ENCODE data around the gene DHRS7.

The DHRS7 gene, protein sequence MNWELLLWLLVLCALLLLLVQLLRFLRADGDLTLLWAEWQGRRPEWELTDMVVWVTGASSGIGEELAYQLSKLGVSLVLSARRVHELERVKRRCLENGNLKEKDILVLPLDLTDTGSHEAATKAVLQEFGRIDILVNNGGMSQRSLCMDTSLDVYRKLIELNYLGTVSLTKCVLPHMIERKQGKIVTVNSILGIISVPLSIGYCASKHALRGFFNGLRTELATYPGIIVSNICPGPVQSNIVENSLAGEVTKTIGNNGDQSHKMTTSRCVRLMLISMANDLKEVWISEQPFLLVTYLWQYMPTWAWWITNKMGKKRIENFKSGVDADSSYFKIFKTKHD

DNA sequence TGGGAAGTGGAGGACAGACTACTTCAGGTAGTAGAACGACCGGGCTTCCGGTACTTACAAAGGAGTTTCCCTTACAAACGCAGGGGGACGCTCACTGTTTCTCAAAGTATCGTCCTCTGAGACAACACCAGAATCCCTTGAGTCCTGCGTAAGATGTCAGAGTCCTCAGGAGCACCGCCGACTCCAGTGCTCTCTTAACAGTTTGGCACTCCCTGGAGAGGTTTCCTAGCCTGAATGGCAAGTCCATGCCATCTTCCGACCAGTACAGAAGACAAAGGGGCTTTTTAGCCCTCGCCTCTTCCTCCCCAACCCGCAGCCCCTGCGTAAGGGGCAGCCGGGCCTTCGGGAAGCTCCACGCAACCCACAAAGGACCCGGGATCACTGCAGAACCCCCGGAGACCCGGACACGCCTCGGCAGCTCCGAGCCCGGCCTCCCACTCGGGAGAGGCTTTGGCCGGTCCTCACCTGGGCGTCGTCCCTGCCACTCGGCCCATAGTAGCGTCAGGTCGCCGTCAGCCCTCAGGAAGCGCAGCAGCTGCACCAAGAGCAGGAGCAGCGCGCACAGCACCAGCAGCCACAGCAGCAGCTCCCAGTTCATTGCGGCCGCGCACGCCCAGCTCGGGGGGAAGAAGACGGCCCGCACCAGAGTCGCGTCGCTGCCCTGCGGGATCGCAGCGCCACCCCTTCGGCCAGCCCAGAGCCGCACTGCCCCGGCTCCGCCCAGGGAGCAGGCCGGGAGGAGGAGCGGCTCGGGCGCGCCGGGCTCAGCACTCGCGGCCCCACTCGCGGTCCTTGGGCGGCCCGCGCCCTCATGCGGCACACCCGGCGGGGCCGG lies at the start of gene DHRS7:
Gene DHRS7 (minus strand): TSS at position 687 of the 835 bp plus-strand sequence. CDS start 89 bp downstream, at position 598.
- peak; percentile 71 for DNase-seq (ENCODE audit: low spot score)

DNA sequence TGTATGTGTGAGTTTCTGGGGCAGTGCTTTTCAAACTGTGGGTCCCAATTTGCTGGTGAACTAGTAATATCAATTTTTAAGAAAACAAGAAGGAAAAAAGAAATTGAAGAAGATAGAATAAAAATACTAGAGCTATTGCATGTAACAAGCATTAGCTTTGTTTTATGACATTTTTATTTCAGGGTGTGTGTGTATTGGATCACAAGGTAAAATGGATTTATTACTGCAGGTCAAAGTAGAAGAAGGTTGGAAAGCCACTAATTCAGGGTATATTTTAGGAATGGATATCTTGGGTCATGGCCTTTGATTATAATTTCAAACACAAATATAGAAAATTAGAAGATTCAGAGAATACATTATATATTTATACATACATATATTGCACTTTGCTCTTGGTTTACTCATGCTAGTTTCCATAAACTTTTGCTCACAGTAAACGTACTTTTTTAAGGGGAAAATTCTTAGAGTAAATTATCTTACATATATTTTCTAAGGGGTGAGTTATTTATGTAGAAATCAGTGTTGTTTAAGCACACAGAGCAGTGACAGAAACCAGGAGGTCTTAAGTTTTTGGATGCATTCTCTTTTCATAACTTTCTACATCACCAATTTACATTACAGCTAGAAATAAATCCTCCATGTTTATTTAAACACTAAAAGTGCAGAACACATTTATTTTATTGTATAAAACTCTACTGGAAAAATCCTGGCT lies 49.4 kb upstream of the DHRS7 start:
- no peak for DNase-seq (ENCODE audit: low spot score)

DNA sequence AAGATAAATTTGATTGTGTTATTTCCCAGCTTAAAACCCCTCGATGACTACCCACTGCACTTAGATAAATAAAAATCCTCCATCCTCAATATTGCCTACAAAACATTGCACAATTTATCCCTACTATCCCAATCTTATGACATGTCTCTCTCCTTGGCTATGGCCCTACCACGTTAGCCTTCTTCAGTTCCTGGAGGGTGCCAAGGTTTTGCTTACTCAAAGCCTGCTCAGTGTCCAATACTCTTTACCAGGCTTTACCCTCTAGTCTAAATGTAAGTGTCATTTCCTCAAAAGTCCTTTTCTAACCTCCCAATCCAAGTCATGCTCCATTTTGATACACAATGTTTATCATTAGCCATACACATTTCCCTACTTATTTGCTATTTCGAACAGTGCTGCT lies 48.8 kb upstream of the DHRS7 start:
- no peak for DNase-seq (ENCODE audit: low spot score)

DNA sequence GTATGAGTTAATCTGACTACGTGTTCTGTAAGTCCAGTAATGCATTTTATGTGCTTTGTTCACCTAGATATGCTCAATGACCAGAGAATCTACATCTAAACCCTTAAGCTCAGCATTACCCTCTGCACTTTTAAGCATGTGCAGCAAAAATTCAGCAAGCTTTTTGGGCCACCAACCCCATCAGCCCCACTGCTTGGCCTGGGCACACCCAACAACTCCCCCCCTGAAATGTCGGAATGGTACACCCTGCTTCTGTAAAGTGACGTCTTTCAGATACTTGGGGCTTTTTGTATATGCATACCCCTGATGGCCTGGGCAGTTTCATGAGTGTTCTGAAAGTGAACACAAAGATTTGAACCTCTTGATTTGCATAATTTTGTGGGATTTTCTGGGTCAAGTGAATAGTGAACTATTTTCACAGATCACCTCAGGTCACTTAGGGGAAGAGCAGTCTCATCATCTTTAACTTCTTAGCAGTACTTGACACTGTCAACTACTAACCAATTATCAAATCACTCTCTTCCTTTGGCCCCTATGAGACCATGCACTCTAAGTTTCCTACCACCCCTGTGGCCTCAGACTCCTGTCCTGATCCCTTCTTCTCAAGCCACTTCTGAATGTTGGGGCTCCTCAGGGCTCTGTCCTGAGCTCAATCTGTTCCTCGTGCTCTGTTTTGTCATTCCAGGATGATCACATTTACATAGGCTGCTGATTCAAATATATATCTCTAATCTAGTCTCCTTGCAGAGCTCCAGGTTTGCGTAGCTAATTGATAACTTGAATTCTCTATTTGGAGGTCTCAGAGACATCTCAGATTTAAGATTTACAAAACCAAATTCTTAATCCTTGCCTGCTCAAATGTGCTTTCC lies 47.5 kb upstream of the DHRS7 start:
- no peak for DNase-seq (ENCODE audit: low spot score)

DNA sequence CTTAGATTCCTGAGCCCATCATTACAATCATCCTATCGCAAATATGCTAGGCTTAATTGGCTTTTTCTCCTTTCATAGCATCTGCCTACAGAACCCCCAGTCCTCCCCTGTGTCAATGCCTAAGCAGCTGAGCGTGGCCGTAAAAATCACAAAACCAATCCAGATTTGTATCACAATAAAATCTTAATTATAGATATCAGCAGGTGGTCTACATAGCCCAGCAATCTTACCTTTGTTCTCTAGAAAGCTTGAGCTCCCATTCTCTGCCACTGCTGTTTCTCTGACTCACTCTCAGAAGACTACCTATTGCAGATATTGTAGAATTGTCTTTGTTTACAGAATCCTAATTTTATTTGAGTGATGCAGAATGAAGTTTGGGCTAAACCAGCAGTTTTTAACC lies 46.0 kb upstream of the DHRS7 start:
- DNase-seq (ENCODE audit: low spot score) = no peak

DNA sequence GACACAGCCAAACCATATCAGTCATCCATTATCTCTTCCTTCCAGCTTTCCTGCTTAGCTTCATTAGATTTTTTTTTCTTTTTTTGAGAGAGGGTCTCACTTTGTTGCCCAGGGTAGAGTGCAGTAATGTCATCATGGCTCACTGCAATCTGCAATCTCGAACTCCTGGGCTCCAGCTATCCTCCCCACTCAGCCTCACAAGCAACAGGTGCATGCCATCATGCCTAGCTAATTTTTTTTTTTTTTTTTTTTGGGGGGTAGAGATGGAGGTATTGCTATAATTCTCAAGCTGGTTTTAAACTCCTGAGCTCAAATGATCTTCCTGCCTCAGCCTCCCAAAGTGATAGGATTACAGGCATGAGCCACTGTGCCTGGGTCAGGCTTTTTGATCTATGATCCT lies 45.5 kb upstream of the DHRS7 start:
- no peak for DNase-seq (ENCODE audit: low spot score)

DNA sequence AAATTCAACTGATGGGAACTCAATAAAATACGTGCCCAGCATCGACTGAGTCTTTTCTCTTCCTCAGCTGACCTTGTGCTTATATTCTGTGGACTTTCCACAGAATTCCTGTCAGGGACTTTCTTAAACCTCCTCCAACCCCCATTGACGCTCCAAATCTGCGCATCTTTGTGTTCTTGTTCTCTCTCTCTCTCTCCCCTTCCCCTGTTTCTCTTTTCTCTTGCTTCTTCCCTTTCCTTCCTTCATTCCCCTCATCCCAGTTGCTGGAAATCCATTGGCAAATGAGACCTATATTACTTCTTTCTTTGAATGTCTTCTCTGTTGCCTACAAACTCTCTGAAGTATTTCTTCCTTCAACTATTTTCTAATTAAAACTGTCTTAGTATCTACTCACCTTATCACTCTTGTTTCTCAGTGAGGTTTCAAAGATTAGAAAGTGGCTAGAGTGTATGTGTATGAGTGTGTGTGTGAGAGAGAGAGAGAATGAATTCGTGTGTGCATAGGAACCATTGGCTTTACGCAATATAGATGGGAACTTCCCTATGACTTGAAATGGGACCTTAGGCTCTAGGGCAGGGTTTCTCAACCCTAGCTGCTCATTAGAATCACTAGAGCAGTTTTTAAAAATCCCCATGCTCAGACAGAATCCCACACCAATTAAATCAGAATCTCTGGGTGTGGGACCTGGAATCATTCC lies 41.8 kb upstream of the DHRS7 start:
- no peak for DNase-seq (ENCODE audit: low spot score)

DNA sequence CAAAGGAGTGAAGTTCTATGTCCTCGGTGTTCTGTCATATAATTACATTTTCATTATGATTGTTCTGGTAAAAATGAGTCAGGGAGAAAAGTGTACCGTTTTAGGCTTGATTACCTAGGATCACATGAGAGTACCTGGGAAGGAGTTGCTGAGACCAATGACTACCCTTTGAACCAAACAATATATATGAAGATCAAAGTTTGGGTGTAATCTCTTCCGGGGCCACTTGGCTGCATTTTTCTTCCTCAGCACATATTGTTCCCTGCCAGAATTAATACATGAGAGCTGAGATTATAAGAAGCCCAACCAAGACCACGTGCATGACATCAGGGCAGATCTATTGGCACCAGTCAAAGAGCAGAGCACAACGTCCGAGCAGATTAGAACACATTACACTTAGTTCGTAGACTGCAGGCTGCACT lies 41.1 kb upstream of the DHRS7 start:
- DNase-seq (ENCODE audit: low spot score) = no peak

DNA sequence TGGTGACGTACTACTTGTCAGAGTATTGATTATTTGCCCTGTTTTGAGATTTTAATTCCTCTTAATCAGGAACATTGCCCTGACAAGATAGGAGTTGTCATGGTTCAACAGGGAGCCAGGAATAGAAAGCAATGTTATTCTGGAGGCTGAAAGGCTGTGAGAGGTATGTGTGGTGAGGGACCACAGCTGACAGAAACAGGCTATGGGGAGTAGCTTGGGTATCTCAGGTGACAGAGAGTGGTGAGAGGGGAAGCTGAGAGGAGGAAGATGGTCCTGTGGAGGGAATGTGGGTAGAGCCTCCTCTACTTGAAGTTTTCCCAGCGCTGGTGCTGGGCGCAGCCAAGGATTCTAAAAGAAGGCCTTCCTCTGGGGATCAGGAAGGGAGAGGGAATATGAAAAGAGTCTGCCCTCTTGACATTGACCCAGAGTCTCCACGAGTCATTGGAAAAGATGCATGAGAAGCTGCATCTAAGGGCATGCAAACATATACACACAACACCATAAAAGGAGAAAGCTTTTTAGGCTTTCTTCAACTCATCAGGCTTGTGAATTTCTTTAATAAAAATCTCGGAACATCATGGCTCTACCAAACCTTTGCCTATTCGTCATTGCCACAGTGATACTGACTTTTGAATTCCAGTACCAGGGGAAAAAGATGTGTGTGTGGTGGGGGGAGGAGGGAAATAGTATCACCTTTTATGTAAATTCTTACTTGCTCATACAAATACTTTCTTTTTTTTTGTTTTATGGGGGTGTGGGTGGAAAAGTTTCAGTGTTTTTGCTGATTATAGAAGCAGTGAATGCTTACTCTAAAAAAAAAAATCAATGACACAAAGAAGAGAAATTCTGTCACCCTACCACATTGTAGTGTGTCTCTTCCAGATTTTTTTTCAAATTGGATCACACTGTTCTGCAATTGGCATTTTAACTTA lies 39.9 kb upstream of the DHRS7 start:
- peak; percentile 46 for DNase-seq (ENCODE audit: low spot score)

DNA sequence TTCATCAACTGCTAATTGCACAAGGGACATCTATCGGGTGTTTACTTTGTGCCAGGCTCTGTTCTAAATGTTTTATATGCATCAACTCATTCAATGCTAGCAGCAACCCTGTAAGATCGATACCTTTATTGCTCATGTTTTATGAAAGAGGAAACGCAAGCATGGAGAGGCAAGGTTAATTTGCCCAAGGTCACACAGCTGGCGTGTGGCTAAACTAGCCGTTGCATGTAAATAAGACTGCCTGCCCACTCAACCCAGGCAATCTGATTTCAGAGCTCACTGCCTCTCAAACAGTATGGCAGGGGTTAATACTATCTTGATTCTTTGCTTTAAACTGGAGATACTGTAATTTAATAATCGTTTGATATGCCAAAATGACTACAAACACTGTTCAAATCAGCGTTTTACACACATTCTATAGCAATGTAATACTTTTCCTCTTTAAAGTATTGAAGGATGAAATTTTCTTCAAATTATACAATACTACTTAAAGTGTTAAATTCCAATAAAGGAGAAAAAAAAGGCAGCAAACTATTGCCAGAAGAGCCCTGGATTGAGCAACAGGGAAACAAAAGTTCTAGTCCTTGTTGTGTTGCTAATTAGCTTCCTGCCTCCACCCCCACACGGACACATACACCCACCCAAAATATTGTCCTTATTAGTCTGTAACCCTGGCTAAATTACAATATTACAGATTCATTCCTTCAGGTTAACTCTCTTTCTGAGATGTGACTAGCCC lies 39.1 kb upstream of the DHRS7 start:
- DNase-seq (ENCODE audit: low spot score) = peak; percentile 78

DNA sequence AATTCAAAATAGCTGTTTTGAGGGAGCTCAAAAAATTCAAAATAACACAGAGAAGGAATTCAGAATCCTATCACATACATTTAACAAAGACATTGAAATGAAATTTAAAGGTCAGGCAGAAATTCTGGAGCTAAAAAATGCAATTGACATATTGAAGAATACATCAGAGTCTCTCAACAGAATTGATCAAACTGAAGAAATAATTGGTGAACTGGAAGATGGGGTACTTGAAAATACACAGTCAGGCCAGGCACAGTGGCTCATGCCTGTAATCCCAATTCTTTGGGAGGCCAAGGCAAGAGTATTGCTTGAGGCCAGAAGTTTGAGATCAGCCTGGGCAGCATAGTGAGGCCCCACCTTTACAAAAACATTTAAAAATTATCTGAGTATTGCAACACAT lies 34.1 kb upstream of the DHRS7 start:
- no peak for DNase-seq (ENCODE audit: low spot score)

DNA sequence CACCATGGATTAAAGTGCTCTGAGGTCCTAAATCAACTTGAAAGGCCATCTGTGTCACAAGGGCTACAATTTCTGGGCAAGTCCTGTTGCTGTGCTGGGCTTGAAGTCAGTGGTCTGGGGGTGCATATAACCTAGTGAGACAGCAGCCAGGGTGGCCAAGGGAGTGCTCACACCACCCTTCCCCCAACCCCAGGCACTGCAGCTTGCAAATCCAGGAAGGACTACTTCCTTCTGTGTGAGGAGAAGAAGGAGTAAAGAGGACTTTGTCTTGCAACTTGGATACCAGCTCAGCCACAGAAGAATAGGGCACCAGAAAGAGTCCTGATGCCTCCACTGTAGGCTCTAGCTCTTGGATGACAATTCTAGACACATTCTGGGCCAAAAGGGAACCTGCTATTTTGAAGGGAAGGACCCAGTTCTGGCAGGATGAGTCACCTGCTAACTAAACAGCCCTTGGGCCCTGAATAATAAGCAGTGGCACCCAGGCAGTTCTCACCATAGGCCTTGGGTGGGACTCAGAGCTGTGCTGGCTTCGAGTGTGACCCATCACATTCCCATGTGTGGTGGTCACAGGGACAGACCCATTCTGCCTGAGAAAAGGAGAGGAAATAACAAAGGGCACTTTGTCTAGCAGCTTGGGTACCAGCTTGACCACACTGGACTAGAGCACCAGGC lies 32.6 kb upstream of the DHRS7 start:
- no peak for DNase-seq (ENCODE audit: low spot score)

DNA sequence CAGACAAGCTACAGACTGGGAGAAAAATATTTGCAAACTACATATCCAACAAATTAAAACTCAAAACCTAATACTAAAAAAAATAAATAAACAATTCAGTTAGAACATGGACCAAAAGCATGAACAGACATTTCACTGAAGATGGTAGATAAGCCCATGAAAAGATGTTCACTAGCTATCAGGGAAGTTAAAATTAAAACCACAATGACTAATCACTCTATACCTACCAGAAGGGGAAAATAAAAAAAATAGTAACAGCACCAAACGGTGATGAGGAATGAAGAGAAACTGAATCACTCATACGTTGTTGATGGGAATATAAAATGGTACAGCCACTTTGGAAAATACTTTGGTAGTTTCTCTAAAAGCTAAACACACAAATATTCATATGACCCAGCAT lies 31.1 kb upstream of the DHRS7 start:
- DNase-seq (ENCODE audit: low spot score) = no peak

DNA sequence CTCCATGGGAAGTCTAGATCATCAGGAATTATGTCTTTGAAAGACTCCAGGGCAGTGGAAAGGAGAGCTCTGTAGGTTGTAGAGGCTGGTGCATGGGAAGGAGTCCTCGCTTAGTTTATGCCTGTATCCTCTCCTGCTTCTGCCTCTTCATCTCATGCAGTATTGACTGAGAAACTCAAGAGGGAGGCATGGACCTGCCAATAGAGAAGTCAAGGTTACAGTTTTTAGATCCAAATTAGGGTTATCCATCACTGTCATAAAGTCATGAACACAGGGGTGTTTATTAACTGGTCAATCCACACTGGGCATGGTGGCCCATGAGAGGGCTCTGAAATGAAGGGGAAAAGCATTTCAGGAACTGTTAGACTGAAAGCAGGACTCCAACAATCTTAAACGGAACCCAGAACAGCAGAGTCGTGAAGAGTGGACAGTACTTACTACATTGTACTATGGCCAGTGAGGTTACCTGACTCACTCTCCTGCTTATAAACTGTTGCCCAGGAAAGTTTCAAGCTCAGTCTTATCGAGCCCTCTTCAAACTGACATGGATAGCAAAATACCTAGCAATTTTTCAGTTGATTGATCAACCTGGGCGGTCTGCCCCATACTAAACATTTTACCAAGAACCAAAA lies 30.1 kb upstream of the DHRS7 start:
- DNase-seq (ENCODE audit: low spot score) = no peak

DNA sequence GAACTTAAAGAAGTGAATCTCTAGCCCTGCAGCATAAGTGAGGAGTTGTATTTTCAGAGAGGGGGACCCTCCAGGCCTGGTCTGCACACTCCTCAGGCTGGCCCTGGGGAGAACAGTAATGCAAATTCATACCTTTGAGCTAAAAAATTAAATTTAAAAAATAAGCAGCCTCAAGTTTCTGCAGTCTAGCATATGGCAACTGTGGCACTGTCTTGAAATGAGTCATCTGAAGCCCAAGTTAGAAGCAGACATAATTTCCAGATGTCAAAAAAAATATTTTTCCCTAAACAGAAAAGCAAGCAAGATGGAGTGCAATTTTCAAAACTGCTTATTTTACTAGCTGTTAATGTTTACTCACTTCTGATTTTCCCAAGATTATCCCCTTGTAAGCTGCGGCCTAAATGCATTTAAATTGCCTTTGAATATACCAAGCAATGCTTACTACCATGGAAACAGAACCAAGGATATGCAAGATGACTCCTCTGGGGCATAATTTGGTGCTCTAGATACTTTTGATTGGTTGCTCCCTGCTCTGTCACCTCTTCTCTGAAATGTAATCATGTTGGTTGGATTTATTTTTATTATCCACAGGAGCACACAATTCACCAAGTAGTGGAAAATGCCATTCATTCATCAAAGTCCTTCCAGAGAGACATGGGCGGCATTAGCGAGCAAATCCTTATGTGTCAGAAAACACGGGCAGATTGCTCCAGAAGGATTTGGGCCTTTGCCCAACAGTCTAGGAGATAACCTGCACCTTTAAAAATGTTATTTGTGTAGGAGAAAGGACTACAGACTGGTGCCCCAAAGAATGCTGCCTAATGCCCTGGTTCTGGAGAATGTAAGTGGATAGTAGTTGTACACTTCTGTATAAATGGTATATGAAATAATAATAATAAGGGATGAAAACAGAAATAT lies 25.0 kb upstream of the DHRS7 start:
- no peak for DNase-seq (ENCODE audit: low spot score)

DNA sequence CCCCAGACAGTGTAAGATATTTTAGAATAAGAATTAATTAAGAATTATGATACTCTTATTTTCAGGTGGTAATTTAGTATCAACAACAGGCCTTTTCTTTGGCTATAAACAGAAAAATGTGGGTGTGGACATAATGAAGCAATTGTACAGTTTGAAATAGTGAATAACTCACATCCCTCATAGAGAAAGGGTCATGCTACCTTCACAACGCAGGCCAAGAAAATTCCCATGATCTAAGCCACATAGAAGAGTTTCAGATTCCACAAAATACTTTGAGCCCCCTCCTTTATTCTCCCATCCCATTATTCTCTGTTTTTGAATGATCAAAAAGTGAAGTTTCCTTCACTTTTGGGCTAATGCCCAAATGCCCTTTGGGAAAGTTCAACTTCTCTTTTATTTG lies 23.5 kb upstream of the DHRS7 start:
- no peak for DNase-seq (ENCODE audit: low spot score)

DNA sequence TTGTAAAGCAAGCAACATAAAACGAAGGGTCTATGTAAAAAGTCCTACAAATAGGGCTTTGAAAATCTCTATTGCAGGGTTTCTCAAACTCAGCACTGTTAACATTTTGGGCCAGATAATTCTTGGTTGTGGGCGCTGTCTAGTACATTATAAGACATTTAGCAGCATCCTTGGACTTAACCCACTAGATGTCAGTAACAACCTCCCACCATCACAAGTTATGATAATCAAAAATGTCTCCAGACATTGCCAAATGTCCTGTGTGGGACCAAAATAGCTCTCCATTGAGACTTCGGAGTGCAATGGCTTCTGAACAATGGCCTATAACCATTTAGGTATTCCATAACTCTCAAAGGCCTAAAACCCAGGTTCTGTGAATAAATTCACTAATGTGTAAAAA lies 22.9 kb upstream of the DHRS7 start:
- DNase-seq (ENCODE audit: low spot score) = peak; percentile 43

All from NAMALWA (cell line).